GM12874 (cell line): Measurements from ENCODE around the gene TRPM6.

Experiments
- TF ChIP-seq, protein P1 (sequence below): IDR thresholded peaks from 2 replicates; pipeline ENCODE4 v1.5.1; 2011; ENCODE audit warnings: low read depth, mild to moderate bottlenecking, control low read depth, low read length, moderate library complexity; ENCODE audit not compliant: insufficient read depth

The TRPM6 gene

GRCh38 chr9:74777136-74777879, 110.4 kb downstream of the TRPM6 start:
- TF ChIP-seq, protein P1, sequence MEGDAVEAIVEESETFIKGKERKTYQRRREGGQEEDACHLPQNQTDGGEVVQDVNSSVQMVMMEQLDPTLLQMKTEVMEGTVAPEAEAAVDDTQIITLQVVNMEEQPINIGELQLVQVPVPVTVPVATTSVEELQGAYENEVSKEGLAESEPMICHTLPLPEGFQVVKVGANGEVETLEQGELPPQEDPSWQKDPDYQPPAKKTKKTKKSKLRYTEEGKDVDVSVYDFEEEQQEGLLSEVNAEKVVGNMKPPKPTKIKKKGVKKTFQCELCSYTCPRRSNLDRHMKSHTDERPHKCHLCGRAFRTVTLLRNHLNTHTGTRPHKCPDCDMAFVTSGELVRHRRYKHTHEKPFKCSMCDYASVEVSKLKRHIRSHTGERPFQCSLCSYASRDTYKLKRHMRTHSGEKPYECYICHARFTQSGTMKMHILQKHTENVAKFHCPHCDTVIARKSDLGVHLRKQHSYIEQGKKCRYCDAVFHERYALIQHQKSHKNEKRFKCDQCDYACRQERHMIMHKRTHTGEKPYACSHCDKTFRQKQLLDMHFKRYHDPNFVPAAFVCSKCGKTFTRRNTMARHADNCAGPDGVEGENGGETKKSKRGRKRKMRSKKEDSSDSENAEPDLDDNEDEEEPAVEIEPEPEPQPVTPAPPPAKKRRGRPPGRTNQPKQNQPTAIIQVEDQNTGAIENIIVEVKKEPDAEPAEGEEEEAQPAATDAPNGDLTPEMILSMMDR: peak; percentile 61

DNA sequence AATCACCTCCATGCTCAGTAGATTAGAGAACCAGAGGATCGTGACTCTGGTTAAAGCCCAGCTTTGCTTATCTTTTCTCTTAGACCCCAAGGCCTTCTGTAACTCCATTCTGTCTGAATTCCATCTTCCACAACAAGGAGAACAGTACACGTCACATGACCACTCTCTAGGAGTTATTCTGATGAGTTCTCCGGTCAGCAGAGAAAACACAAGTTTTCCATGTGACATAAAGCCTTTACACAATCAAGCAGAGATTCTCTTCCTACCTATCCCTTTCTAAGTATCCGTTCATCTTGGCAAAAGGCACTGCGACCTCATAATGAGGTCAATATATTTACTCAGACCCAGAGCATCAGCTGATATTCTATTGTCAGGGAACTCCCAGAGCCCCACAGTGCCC, 112.3 kb downstream of the TRPM6 start:
- TF ChIP-seq, protein P1: no peak

DNA sequence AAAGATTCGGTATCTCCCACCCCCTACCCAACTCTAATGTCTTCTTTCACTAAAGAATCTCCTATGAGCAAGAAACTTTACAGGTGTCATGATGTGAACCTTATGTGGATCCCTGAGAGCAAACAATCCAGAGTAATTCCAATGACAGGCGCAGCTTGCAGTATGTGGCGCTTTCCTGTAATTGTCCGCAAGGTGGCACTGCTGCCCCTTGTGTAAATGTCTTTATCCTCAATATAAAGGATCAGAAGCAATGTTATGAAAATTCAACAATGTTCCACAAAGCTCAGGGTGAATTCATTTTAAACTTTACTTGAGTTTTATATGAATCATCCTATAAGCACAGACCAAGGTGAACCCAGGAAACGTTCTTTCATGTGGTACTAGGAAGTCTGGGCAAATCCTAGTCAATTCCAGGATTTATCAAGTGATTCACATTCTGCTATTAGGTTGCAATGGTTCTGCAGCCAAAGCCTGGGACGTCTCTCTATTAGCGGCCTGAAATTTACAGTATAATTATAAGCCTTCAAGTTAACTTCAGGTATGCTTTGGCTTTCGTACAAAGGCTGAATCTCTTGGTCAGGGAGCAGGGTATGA, 113.7 kb downstream of the TRPM6 start:
- TF ChIP-seq, protein P1: peak; percentile 76

DNA sequence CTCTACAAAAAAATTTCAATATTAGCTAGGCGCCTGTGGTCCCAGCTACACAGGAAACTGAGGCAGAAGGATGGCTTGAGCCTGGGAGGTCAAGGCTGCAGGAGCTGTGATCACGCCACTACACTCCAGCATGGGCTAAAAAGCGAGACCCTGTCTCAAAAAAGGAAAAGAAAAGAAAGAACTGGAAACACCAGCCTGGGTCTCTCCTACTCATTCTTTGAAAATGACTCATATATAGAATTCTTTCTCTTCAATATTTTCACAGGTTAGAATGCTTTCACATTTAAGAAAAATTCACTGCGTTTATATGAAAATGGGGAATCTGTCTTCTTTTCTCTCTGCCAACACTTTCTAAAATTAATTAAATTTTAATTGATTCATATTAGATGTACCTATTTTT, 115.6 kb downstream of the TRPM6 start:
- TF ChIP-seq, protein P1: no peak

DNA sequence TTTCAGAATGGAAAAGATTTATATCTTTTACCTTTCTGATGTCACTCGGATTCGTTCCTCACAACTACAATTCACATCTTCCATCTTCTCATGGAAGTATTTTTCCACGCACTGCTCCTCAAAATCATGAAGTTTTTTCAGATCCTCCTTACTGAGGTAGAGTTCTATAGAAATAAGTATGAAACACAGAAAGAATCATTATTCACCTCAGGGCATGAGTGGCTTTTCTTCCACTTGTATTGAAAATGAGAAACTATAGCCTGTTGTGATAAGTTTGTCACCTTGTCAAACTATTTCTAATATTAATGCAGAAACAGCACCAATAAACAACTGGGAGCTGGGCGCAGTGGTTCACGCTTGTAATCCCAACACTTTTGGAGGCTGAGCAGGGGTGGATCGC, 116.0 kb downstream of the TRPM6 start:
- TF ChIP-seq, protein P1: no peak

DNA sequence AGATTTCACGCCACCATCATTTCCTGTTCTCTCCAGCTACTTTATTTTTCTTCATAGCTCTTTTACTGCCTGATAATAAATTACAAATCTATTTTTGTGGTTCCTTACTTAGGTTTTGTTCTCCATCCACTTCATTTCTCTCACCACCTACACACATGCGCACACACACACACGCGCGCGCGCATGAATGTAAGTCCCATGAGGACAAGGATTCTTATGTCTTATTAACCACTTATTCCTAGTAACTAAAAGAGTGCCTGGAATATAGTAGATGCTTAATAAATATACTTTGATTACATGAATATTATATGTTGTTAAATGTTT, 116.5 kb downstream of the TRPM6 start:
- TF ChIP-seq, protein P1: no peak

DNA sequence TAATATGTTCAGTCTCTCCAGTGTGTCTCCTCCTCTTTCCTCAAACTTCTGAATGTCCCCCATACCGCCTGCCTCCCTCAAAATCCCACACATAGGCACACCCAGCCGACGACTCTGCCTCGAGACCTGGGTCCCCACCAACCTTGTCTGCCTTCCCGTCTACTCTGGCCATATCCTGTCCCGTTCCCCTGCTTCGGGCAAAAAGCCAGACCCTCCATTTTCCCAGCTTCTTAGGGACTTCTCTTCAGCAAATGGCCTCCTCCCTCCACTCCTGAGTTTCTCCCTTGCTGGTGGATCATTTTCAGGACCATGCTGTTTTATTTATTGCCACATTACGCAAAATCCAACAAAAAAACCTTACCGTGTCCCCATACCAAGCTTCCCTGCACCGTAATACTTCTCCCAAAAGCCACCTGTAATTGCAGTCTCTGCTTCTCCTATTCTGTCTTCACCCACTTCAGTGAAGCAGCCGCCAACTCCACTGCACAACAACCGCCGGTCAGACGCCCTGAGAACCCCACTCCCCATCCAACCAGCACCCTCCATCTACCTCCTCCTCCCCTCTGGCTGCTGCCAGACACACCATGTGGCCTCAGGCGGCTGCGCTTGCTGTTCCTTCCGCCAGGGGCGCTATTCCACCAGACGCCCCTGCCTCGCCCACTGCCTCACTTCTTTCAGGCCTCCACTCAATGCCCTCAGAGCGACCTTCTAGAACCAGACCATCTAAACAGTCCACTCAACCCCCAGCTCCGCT, 117.0 kb downstream of the TRPM6 start:
- TF ChIP-seq, protein P1: peak; percentile 61
